Spinal cord (tissue), 10 donors: ENCODE measurements around the gene PLOD3. TPM values are rescaled to one million over a fixed set of nuclear protein-coding genes. Genes with fewer than 3 reads are reported as not detected.

Experiments used
- DNase-seq, 6 donors: peaks; one replicate each; pipeline versions ENCODE4 v3.0.0 to v3.0.0-alpha.2; 2013 to 2015; ENCODE audit warnings: low spot score in 6 of 6, low read depth in 4 of 6
- H3K27ac ChIP-seq: one replicate; pipeline ENCODE4 v1.5.1; 2013; ENCODE audit warnings: low read depth, low read length, control low read depth
- H3K27me3 ChIP-seq: one replicate; pipeline ENCODE4 v1.6.1; 2013; ENCODE audit warnings: low read length; ENCODE audit not compliant: control insufficient read depth, insufficient read depth
- H3K36me3 ChIP-seq: one replicate; pipeline ENCODE4 v1.6.1; 2013; ENCODE audit warnings: low read length; ENCODE audit not compliant: control insufficient read depth, insufficient read depth
- H3K4me1 ChIP-seq: one replicate; pipeline ENCODE4 v1.6.1; 2013; ENCODE audit warnings: low read length; ENCODE audit not compliant: control insufficient read depth, insufficient read depth
- H3K4me3 ChIP-seq: one replicate; pipeline ENCODE4 v1.5.1; 2013; ENCODE audit warnings: low read depth, low read length, control low read depth
- H3K9me3 ChIP-seq: one replicate; pipeline ENCODE4 v1.6.1; 2013; ENCODE audit warnings: low read length; ENCODE audit not compliant: control insufficient read depth, insufficient read depth
- WGBS: methylation state at CpG from one replicate; pipeline ENCODE4 v1.1.5; 2013; ENCODE audit warnings: missing lambda C conversion rate; ENCODE audit not compliant: insufficient coverage; 5-methylcytosine and 5-hydroxymethylcytosine counted together
- polyA plus RNA-seq, 2 donors: library from polyadenylated mRNA; unstranded; fragments of 120-200 nt; gene quantifications; one replicate each; pipeline ENCODE4 v1.2.1, GENCODE V29; 2013; ENCODE audit not compliant: insufficient read length in 2 of 2
- total RNA-seq, 2 donors: library from RNA; depleted of rRNA in 1 of 2; stranded (reverse); fragments of 120-200 nt in 1 of 2; fragments of >200 nt in 1 of 2; gene quantifications; one replicate each; pipeline versions ENCODE4 v1.2.3 to v1.2.4, GENCODE V29; 2013 to 2014
- donor health status: healthy.

Gene PLOD3
- total and polyA plus RNA-seq, 4 donors: 26.2 to 71.7 (median 48.5) TPM

- Histone ChIP-seq H3K9me3 (no peaks in the 10 kb centered on the region), H3K36me3 (peaks cover 30% of the 10 kb centered on the region), H3K27me3 (no peaks in the 10 kb centered on the region), H3K4me3 (no peak overlapping the region), H3K27ac (no peak overlapping the region), H3K4me1 (peaks cover 25% of the 10 kb centered on the region)
- DNase-seq: no peak
- WGBS: 88% methylated on average over 3 of the region's 3 CpGs
Measured at GRCh38 chr7:101250324-101250723, 32.9 kb upstream of the PLOD3 start.

GRCh38 chr7:101248276-101248675 is 30.9 kb upstream of the PLOD3 start:
- 100% methylated on average over 4 of the region's 5 CpGs for WGBS
- no peaks in the 10 kb centered on the region for H3K27me3 ChIP-seq
- no peaks in the 10 kb centered on the region for H3K9me3 ChIP-seq
- H3K4me3 ChIP-seq: no peak overlapping the region
- peaks cover 30% of the 10 kb centered on the region for H3K36me3 ChIP-seq
- DNase-seq: no peak
- H3K27ac ChIP-seq: no peak overlapping the region
- H3K4me1 ChIP-seq: peaks cover 39% of the 10 kb centered on the region

GRCh38 chr7:101245147-101245668 is 27.8 kb upstream of the PLOD3 start:
- Histone ChIP-seq H3K9me3 (no peaks in the 10 kb centered on the region), H3K27me3 (no peaks in the 10 kb centered on the region), H3K4me1 (peaks cover 20% of the 10 kb centered on the region), H3K27ac (peak overlapping the region; percentile 96), H3K36me3 (peaks cover 42% of the 10 kb centered on the region), H3K4me3 (peak overlapping the region; percentile 95)
- 22% methylated on average over 31 of the region's 32 CpGs for WGBS
- no peak for DNase-seq

- peak; percentile 79 to 97 (median 90) for DNase-seq
- Histone ChIP-seq H3K4me1 (peaks cover 26% of the 10 kb centered on the region), H3K36me3 (peaks cover 44% of the 10 kb centered on the region), H3K27ac (peak within 1 kb of the TSS; percentile 96), H3K4me3 (peak within 1 kb of the TSS; percentile 95), H3K9me3 (no peaks in the 10 kb centered on the region), H3K27me3 (no peaks in the 10 kb centered on the region)
- 0% methylated on average over 43 of the region's 45 CpGs for WGBS
Measured at GRCh38 chr7:101244375-101245146, 27.2 kb upstream of the PLOD3 start, which contains the start of gene FIS1. FIS1 (minus strand) TSS chr7:101245081; CDS start chr7:101245004, 77 bp downstream.

- DNase-seq: no peak
- H3K4me1 ChIP-seq: peaks cover 29% of the 10 kb centered on the region
- H3K36me3 ChIP-seq: peaks cover 44% of the 10 kb centered on the region
- 17% methylated on average over 23 of the region's 28 CpGs for WGBS
- H3K9me3 ChIP-seq: no peaks in the 10 kb centered on the region
- peak overlapping the region; percentile 96 for H3K27ac ChIP-seq
- H3K27me3 ChIP-seq: no peaks in the 10 kb centered on the region
- peak overlapping the region; percentile 95 for H3K4me3 ChIP-seq
Measured at GRCh38 chr7:101243646-101244374, 26.4 kb upstream of the PLOD3 start.

GRCh38 chr7:101241443-101242349 is 24.3 kb upstream of the PLOD3 start:
- H3K9me3 ChIP-seq: no peaks in the 10 kb centered on the region
- no peak for DNase-seq
- 97% methylated on average over 6 of the region's 16 CpGs for WGBS
- peaks cover 34% of the 10 kb centered on the region for H3K4me1 ChIP-seq
- H3K36me3 ChIP-seq: peaks cover 52% of the 10 kb centered on the region
- no peak overlapping the region for H3K4me3 ChIP-seq
- H3K27ac ChIP-seq: no peak overlapping the region
- H3K27me3 ChIP-seq: no peaks in the 10 kb centered on the region

GRCh38 chr7:101241015-101241363 is 23.6 kb upstream of the PLOD3 start:
- Histone ChIP-seq H3K36me3 (peaks cover 59% of the 10 kb centered on the region), H3K27me3 (no peaks in the 10 kb centered on the region), H3K9me3 (no peaks in the 10 kb centered on the region), H3K4me1 (peaks cover 34% of the 10 kb centered on the region), H3K4me3 (no peak overlapping the region), H3K27ac (no peak overlapping the region)
- 99% methylated on average over 7 of the region's 12 CpGs for WGBS
- DNase-seq: no peak

GRCh38 chr7:101240226-101241014 is 23.0 kb upstream of the PLOD3 start:
- Histone ChIP-seq H3K4me3 (no peak overlapping the region), H3K27ac (no peak overlapping the region), H3K4me1 (peaks cover 31% of the 10 kb centered on the region), H3K9me3 (no peaks in the 10 kb centered on the region), H3K36me3 (peaks cover 64% of the 10 kb centered on the region), H3K27me3 (no peaks in the 10 kb centered on the region)
- 90% methylated on average over 20 of the region's 32 CpGs for WGBS
- no peak for DNase-seq

GRCh38 chr7:101239951-101240220 is 22.5 kb upstream of the PLOD3 start:
- Histone ChIP-seq H3K4me3 (no peak overlapping the region), H3K9me3 (no peaks in the 10 kb centered on the region), H3K36me3 (peaks cover 70% of the 10 kb centered on the region), H3K4me1 (peaks cover 27% of the 10 kb centered on the region), H3K27ac (no peak overlapping the region), H3K27me3 (no peaks in the 10 kb centered on the region)
- DNase-seq: no peak
- 82% methylated on average over 7 of the region's 9 CpGs for WGBS
